Peyer's patch (tissue), 4 donors: Measurements from ENCODE around the gene SMURF2. TPM values are rescaled to one million over a fixed set of nuclear protein-coding genes. Genes with fewer than 3 reads are reported as not detected.

Source experiments
- DNase-seq, 3 donors: peaks; one replicate each; pipeline ENCODE4 v3.0.0-alpha.2; 2017 to 2019
- H3K27ac ChIP-seq, 4 donors: fragments of 200-600 bp; sonication (generic); one replicate each; pipeline ENCODE4 v1.5.1; 2016 to 2019
- H3K27me3 ChIP-seq, 2 donors: fragments of 200-600 bp; sonication (generic); one replicate each; pipeline ENCODE4 v1.5.1; 2019
- H3K36me3 ChIP-seq, 3 donors: fragments of 200-600 bp; sonication (generic); one replicate each; pipeline ENCODE4 v1.5.1; 2016 to 2019
- H3K4me1 ChIP-seq, 4 donors: fragments of 200-600 bp; sonication (generic); one replicate each; pipeline ENCODE4 v1.5.1; 2016 to 2019
- H3K4me3 ChIP-seq, 4 donors: fragments of 200-600 bp; sonication (generic); 1 replicate in 3 of 4; 2 replicates in 1 of 4; pipeline ENCODE4 v1.5.1; 2016 to 2019; ENCODE audit warnings: mild to moderate bottlenecking in 1 of 4
- H3K9me3 ChIP-seq, 4 donors: fragments of 200-600 bp; sonication (generic); one replicate each; pipeline ENCODE4 v1.5.1; 2016 to 2019; ENCODE audit warnings: mild to moderate bottlenecking in 1 of 4
- POLR2A ChIP-seq, 2 donors: fragments of 450-650 bp; IDR thresholded peaks; one replicate each; pipeline ENCODE4 v1.5.1; 2017; ENCODE audit warnings: antibody characterized with exemption in 2 of 2, mild to moderate bottlenecking in 2 of 2, moderate library complexity in 2 of 2
- total RNA-seq, 4 donors: library from RNA; depleted of rRNA; stranded (reverse); fragments of >200 nt; gene quantifications; one replicate each; pipeline ENCODE4 v1.1.0, GENCODE V29; 2016
- TF ChIP-seq, protein P1 (sequence below), 6 experiments: fragments of 450-650 bp in 4 of 6; fragments of 200-600 bp in 2 of 6; sonication (generic) in 1 of 6; IDR thresholded peaks; one replicate each; pipeline ENCODE4 v1.5.1; 2017 to 2019; ENCODE audit warnings: antibody characterized with exemption in 6 of 6, mild to moderate bottlenecking in 3 of 6, moderate library complexity in 1 of 6

The SMURF2 gene
- total RNA-seq, 4 donors from 2014 or later, result 34.3 to 41.6 (median 37.5) TPM

DNA sequence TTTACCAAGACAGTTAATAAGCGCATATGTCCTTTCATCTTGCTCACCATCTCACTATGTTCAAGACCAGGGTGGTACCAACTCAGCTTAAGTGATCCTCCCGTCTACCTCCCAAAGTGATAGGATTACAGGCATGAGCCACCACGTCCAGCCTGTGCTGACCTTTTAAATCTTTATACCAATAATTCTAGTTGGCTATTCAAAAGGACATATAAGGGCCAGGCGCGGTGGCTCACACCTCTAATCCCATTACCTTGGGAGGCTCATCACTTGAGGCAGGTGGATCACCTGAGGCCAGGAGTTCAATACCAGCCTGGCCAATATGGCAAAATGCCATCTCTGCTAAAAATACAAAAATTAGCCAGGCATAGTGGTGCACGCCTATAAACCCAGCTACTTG lies 152.9 kb downstream of the SMURF2 start:
- Histone ChIP-seq H3K9me3 (no peaks in the 10 kb centered on the region), H3K27me3 (no peaks in the 10 kb centered on the region), H3K27ac (no peak overlapping the region), H3K36me3 (peaks cover 0 to 54% (median under 1%) of the 10 kb centered on the region in 3 donors), H3K4me1 (peaks cover 0 to 24% (median 0%) of the 10 kb centered on the region in 4 donors), H3K4me3 (no peak overlapping the region)
- no peak for DNase-seq
- TF ChIP-seq POLR2A (IDR thresholded peaks at IDR 0.05), result no peak

DNA sequence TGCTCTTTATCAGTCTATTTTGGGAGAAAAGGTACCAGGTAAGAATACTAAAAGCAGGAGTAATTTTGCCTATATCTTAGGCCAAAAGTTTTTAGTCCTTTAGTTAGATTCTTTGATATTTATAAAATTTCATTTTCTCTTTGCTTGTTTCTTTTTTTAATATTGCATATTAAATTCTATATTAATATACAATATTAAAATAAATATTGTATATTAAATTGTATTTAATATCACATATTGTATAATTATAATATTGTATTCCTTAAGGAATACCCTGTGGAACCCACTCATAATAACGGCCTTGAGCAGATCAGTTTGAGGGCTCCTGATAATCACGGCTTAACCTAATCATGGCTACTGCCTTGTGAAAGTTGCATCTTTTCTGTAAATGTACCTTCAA lies 153.4 kb downstream of the SMURF2 start:
- H3K27me3 ChIP-seq, result no peaks in the 10 kb centered on the region
- TF ChIP-seq POLR2A (IDR thresholded peaks at IDR 0.05), result no peak
- TF ChIP-seq, protein P1, sequence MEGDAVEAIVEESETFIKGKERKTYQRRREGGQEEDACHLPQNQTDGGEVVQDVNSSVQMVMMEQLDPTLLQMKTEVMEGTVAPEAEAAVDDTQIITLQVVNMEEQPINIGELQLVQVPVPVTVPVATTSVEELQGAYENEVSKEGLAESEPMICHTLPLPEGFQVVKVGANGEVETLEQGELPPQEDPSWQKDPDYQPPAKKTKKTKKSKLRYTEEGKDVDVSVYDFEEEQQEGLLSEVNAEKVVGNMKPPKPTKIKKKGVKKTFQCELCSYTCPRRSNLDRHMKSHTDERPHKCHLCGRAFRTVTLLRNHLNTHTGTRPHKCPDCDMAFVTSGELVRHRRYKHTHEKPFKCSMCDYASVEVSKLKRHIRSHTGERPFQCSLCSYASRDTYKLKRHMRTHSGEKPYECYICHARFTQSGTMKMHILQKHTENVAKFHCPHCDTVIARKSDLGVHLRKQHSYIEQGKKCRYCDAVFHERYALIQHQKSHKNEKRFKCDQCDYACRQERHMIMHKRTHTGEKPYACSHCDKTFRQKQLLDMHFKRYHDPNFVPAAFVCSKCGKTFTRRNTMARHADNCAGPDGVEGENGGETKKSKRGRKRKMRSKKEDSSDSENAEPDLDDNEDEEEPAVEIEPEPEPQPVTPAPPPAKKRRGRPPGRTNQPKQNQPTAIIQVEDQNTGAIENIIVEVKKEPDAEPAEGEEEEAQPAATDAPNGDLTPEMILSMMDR (IDR thresholded peaks at IDR 0.05), result no peak
- no peak overlapping the region for H3K27ac ChIP-seq
- no peaks in the 10 kb centered on the region for H3K9me3 ChIP-seq
- peaks cover 0 to 54% (median 0%) of the 10 kb centered on the region in 3 donors for H3K36me3 ChIP-seq
- no peak for DNase-seq
- peaks cover 0 to 29% (median 0%) of the 10 kb centered on the region in 4 donors for H3K4me1 ChIP-seq
- H3K4me3 ChIP-seq, result no peak overlapping the region

DNA sequence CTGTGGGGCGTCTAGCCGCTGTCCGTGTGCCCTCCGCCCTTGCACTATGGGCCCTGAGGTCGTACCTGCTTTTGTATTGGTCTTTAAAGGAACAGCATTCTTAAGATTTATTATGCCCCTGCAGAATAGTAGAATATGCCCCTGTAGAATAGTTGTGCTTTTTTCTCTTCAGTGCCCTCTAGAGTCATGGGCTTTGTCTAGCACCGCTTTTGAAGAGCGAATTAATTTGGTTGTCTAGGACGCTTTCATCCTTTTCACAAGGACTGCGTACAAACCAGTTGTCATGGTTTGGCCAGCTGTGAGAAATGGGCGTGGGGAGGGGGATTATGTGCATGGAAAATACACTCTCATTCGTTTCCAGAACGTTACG lies 154.7 kb downstream of the SMURF2 start:
- Histone ChIP-seq H3K4me3 (peak overlapping the region; percentile 68 to 96 (median 86)), H3K4me1 (peaks cover 0 to 41% (median 2%) of the 10 kb centered on the region in 4 donors), H3K9me3 (no peaks in the 10 kb centered on the region), H3K27ac (peak overlapping the region; percentile 98 to 100 (median 99)), H3K27me3 (no peaks in the 10 kb centered on the region), H3K36me3 (peaks cover 0 to 56% (median 3%) of the 10 kb centered on the region in 3 donors)
- DNase-seq, result no peak
- TF ChIP-seq, protein P1 (IDR thresholded peaks at IDR 0.05), result peak; percentile 9 to 54 (median 45)
- no peak for TF ChIP-seq POLR2A (IDR thresholded peaks at IDR 0.05)

DNA sequence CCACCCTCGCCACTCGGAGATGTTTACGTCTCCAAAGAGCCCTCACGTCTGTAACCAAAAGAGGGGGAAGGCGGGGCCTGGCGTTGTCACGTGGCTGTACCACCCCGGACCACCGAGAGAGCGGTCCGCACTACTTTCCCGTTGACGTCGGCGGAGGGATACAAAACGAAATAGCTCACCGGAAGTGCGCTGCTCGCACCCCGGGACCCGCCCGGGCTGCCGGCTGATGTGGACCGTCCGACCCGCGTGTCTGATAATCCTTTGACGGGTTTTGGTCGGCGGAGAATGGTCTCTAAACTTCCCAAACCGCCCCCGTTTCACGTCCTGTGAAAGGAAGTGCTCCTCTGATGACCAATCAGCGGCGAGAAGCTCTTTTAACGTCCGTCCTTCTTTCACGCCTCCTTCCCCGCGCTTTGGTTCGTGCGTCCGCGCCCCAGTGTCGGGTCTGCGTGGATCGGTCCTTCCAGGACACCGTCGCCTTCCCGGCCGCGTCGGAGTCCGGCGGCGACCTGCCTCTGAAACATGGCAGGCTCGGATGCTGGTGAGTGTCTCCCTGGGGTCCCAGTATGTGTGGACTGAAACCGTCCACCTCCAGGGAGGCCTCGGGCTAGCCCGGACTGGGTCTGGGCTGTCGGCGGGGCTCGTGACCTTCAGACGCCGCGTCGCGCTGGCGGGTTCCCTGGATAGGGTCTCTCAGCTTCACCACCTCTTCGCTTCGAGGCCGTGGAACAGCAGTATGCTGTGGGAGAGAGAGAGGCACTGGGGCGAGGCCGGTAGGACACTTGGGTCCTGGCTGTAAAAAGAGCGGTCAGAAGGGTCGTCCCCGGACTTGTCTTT lies 155.3 kb downstream of the SMURF2 start, which contains the start of gene CEP95:
CEP95 (plus strand) TSS at position 402 of the 837 bp plus-strand sequence; CDS start at position 523, 121 bp downstream.
- H3K4me1 ChIP-seq, result peaks cover 0 to 46% (median 2%) of the 10 kb centered on the region in 4 donors
- H3K36me3 ChIP-seq, result peaks cover 0 to 56% (median 3%) of the 10 kb centered on the region in 3 donors

DNA sequence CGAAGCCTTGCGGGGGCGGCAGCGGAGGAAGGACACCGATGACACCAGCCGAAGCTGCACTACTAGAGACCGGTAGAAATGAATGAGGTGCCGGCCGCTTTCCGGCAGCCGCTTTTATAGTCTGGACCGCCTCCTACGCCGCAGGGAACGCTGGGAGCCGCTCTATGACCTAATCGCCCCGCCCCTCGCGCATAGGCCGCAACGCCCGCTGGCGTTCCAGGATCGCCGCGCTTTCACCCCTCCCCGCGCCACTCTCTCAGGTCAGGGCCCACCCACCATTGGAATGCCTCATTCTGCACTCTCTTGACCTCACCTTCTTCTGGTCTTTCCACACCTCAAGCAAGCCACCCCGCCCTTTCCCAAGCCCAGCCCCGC lies 155.9 kb downstream of the SMURF2 start, which contains the start of gene DDX5:
DDX5 (minus strand) TSS at position 89 of the 375 bp plus-strand sequence. CDS start 170 bp downstream, outside the sequence.
- Histone ChIP-seq H3K4me3 (peak within 1 kb of the TSS; percentile 68 to 96 (median 86)), H3K27ac (peak within 1 kb of the TSS; percentile 98 to 100 (median 99)), H3K9me3 (no peaks in the 10 kb centered on the region), H3K36me3 (peaks cover 0 to 56% (median 6%) of the 10 kb centered on the region in 3 donors), H3K27me3 (no peaks in the 10 kb centered on the region), H3K4me1 (peaks cover 0 to 52% (median 2%) of the 10 kb centered on the region in 4 donors)
- TF ChIP-seq, protein P1 (IDR thresholded peaks at IDR 0.05), result no peak
- TF ChIP-seq POLR2A (IDR thresholded peaks at IDR 0.05), result peak; percentile 97 to 99
- peak; percentile 97 to 99 (median 99) for DNase-seq

More for the DNA sequence above, 155.3 kb downstream of the SMURF2 start, which contains the start of gene CEP95:
- H3K4me3 ChIP-seq, result peak within 1 kb of the TSS; percentile 68 to 96 (median 86)
- H3K27ac ChIP-seq, result peak within 1 kb of the TSS; percentile 98 to 100 (median 99)
- no peaks in the 10 kb centered on the region for H3K9me3 ChIP-seq
- peak; percentile 92 to 98 (median 96) for DNase-seq
- TF ChIP-seq POLR2A (IDR thresholded peaks at IDR 0.05), result peak; percentile 71 to 75
- TF ChIP-seq, protein P1 (IDR thresholded peaks at IDR 0.05), result no peak
- H3K27me3 ChIP-seq, result no peaks in the 10 kb centered on the region
